BE2C (cell line): ENCODE results near the gene TNP2.
"Not testable (repeated sequence)": the region's sequence is repeated elsewhere in the genome, so short reads cannot be mapped to it uniquely, and the experiment has no call there.

ENCODE experiments used
- DNase-seq: peaks from one replicate; pipeline ENCODE4 v3.0.0-alpha.2; 2020
- H3K27me3 ChIP-seq: fragments of 250-450 bp; sonication (Bioruptor Pico); 2 replicates; pipeline ENCODE4 v1.5.1; 2020; ENCODE audit warnings: mild to moderate bottlenecking
- H3K36me3 ChIP-seq: fragments of 250-450 bp; sonication (Bioruptor Pico); 2 replicates; pipeline ENCODE4 v1.5.1; 2020; ENCODE audit warnings: mild to moderate bottlenecking
- H3K4me1 ChIP-seq: fragments of 250-450 bp; sonication (Bioruptor Pico); 2 replicates; pipeline ENCODE4 v1.5.1; 2020
- H3K4me3 ChIP-seq: 2 replicates; pipeline ENCODE4 v1.5.1; 2011; ENCODE audit warnings: low read depth, low read length
- H3K9me3 ChIP-seq: fragments of 250-450 bp; sonication (Bioruptor Pico); 2 replicates; pipeline ENCODE4 v1.5.1; 2020
- TF ChIP-seq, protein P1 (sequence below): IDR thresholded peaks from 2 replicates; pipeline ENCODE4 v1.5.1; 2012; ENCODE audit warnings: mild to moderate bottlenecking, low read depth, low read length

Gene TNP2

DNA sequence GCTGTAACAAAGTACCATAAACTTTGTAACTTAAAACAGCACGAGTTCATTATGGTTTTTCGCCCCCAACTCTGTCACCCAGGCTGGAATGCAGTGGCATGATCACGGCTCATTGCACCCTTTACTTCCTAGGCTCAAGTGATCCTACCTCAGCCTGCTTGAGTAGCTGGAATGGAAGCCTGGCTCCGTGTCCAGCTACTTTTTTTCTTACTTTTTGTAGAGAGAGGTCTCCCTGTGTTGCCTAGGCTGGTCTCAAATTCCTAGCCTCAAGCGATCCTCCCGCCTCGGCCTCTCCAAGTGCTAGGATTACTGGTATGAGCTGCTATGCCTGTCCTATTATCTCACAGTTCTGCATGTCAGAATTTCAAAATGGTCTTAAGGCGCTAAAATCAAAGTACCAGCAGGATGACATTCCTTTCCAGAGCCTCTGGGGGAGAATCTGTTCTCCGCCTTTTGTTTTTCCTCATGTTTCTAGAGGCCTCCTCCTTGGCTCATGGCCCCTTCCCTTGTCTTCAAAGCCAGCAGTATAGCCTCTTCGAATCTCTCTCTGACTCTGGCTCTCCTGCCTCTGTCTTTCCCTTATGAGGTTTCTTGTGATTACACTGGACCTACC lies 22.1 kb upstream of the TNP2 start:
- Histone ChIP-seq H3K4me3 (no peak overlapping the region), H3K27me3 (no peaks in the 10 kb centered on the region), H3K4me1 (no peaks in the 10 kb centered on the region), H3K9me3 (no peaks in the 10 kb centered on the region), H3K36me3 (no peaks in the 10 kb centered on the region)
- TF ChIP-seq, protein P1, sequence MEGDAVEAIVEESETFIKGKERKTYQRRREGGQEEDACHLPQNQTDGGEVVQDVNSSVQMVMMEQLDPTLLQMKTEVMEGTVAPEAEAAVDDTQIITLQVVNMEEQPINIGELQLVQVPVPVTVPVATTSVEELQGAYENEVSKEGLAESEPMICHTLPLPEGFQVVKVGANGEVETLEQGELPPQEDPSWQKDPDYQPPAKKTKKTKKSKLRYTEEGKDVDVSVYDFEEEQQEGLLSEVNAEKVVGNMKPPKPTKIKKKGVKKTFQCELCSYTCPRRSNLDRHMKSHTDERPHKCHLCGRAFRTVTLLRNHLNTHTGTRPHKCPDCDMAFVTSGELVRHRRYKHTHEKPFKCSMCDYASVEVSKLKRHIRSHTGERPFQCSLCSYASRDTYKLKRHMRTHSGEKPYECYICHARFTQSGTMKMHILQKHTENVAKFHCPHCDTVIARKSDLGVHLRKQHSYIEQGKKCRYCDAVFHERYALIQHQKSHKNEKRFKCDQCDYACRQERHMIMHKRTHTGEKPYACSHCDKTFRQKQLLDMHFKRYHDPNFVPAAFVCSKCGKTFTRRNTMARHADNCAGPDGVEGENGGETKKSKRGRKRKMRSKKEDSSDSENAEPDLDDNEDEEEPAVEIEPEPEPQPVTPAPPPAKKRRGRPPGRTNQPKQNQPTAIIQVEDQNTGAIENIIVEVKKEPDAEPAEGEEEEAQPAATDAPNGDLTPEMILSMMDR: no peak
- no peak for DNase-seq

GRCh38 chr16:11290102-11290893 lies 21.2 kb upstream of the TNP2 start:
- no peak overlapping the region for H3K4me3 ChIP-seq
- no peaks in the 10 kb centered on the region for H3K27me3 ChIP-seq
- H3K36me3 ChIP-seq: no peaks in the 10 kb centered on the region
- TF ChIP-seq, protein P1: no peak
- DNase-seq: no peak
- no peaks in the 10 kb centered on the region for H3K4me1 ChIP-seq
- no peaks in the 10 kb centered on the region for H3K9me3 ChIP-seq

- not testable (repeated sequence) for H3K27me3 ChIP-seq, H3K4me1 ChIP-seq, H3K4me3 ChIP-seq, DNase-seq, H3K36me3 ChIP-seq, H3K9me3 ChIP-seq
These were observed 20.6 kb upstream of the TNP2 start for GRCh38 chr16:11289696-11290095.

GRCh38 chr16:11289202-11289601 lies 20.1 kb upstream of the TNP2 start:
- no peaks in the 10 kb centered on the region for H3K27me3 ChIP-seq
- TF ChIP-seq, protein P1: no peak
- H3K9me3 ChIP-seq: no peaks in the 10 kb centered on the region
- no peaks in the 10 kb centered on the region for H3K36me3 ChIP-seq
- no peaks in the 10 kb centered on the region for H3K4me1 ChIP-seq
- no peak overlapping the region for H3K4me3 ChIP-seq
- DNase-seq: no peak

DNA sequence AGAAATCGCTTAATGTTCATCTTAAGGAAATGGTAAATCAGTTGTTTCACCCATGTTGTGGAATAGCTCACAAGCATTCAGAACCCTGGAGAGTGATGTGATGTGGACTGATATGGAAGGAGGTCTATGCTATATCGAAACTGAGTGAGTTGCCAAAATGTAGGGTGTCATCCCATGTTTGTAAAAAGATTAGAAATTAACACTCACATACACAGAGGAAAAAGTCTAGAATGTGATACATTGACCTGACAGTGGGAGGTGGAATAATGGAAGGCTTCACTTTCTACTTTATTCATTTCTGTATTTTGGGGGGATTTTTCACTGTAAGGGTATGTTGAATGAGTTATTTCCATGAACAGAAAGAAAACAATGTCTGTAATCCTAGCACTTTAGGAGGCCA lies 16.7 kb upstream of the TNP2 start:
- no peaks in the 10 kb centered on the region for H3K9me3 ChIP-seq
- H3K27me3 ChIP-seq: no peaks in the 10 kb centered on the region
- no peaks in the 10 kb centered on the region for H3K4me1 ChIP-seq
- H3K36me3 ChIP-seq: no peaks in the 10 kb centered on the region
- DNase-seq: no peak
- H3K4me3 ChIP-seq: no peak overlapping the region
- TF ChIP-seq, protein P1: no peak

DNA sequence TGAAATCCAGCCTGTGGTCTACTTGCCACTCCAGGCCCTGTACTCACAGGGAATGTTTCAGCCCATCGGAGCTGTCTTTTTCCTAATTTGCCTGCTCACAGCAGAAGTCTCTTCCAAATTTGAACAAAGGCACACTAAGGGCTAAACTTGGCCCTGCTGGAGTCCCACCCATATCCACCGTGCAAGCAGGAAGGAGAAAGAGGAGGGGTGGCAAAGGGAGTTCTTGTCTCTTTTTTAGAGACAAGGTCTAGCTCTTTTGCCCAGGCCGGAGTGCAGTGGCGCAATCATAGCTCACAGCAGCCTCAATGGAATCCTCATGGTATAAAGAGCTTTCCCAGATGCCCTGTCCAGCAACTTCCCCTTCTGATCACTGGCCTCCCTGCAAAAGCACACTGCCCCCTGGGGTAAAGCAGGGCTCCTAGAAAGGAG lies 14.7 kb upstream of the TNP2 start:
- Histone ChIP-seq H3K36me3 (no peaks in the 10 kb centered on the region), H3K4me3 (no peak overlapping the region), H3K9me3 (no peaks in the 10 kb centered on the region), H3K4me1 (no peaks in the 10 kb centered on the region), H3K27me3 (no peaks in the 10 kb centered on the region)
- DNase-seq: no peak
- TF ChIP-seq, protein P1: no peak
